Measurements from ENCODE around the gene WNK4. TPM values are rescaled to one million over a fixed set of nuclear protein-coding genes. Genes with fewer than 3 reads are reported as not detected.

The WNK4 gene
- total RNA-seq, 1 donor from 2014 or later = 8.9 TPM

DNA sequence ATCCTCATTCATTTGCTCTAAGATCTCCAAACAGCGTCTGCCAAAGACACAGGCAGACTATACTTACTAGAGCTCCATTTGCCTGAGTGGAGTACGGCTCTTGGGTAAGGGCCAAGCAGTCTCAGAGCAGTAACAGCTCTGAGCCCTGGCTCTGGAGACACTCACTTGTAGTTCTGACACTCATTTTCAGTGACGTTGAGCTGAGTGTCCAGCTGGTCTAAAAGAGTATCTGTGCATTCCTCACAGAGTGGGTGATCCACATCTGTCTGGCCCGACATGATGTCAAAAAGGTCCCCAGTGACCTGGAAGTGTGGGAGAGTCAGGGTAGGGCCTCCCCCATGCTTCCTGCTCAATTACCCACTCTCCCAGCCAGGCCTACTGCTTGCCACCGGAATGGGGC lies 38.0 kb downstream of the WNK4 start:
- H3K9me3 Mint-ChIP-seq (ENCODE audit: unreplicated experiment) = no peaks in the 10 kb centered on the region
- peaks cover 29% of the 10 kb centered on the region for H3K36me3 Mint-ChIP-seq (ENCODE audit: low read depth, unreplicated experiment)

GRCh38 chr17:42819939-42820535 lies 39.6 kb downstream of the WNK4 start:
- H3K27ac Mint-ChIP-seq (ENCODE audit: unreplicated experiment) = no peak overlapping the region
- no peaks in the 10 kb centered on the region for H3K9me3 Mint-ChIP-seq (ENCODE audit: unreplicated experiment)
- peaks cover 8% of the 10 kb centered on the region for H3K4me1 Mint-ChIP-seq (ENCODE audit: unreplicated experiment)
- no peak overlapping the region for H3K4me3 Mint-ChIP-seq (ENCODE audit: unreplicated experiment)
- H3K27me3 Mint-ChIP-seq (ENCODE audit: unreplicated experiment) = peaks cover 2% of the 10 kb centered on the region
- peaks cover 17% of the 10 kb centered on the region for H3K36me3 Mint-ChIP-seq (ENCODE audit: low read depth, unreplicated experiment)
- peak; percentile 77 for DNase-seq (ENCODE audit: low spot score)
- TF ChIP-seq CTCF (IDR thresholded peaks at IDR 0.05; ENCODE audit: unreplicated experiment) = peak; percentile 76

More for the DNA sequence above, 38.0 kb downstream of the WNK4 start:
- H3K27me3 Mint-ChIP-seq (ENCODE audit: unreplicated experiment) = peaks cover 2% of the 10 kb centered on the region
- H3K4me3 Mint-ChIP-seq (ENCODE audit: unreplicated experiment) = no peak overlapping the region
- DNase-seq (ENCODE audit: low spot score) = no peak
- H3K4me1 Mint-ChIP-seq (ENCODE audit: unreplicated experiment) = peaks cover 3% of the 10 kb centered on the region
- H3K27ac Mint-ChIP-seq (ENCODE audit: unreplicated experiment) = no peak overlapping the region
- TF ChIP-seq CTCF (IDR thresholded peaks at IDR 0.05; ENCODE audit: unreplicated experiment) = no peak

GRCh38 chr17:42821176-42821575 lies 40.8 kb downstream of the WNK4 start:
- Mint-ChIP-seq H3K27me3 (ENCODE audit: unreplicated experiment) (peaks cover 2% of the 10 kb centered on the region), H3K4me3 (ENCODE audit: unreplicated experiment) (no peak overlapping the region)

GRCh38 chr17:42827472-42827871 lies 47.1 kb downstream of the WNK4 start:
- TF ChIP-seq CTCF (IDR thresholded peaks at IDR 0.05; ENCODE audit: unreplicated experiment) = no peak
- Mint-ChIP-seq H3K4me3 (ENCODE audit: unreplicated experiment) (no peak overlapping the region), H3K36me3 (ENCODE audit: low read depth, unreplicated experiment) (peaks cover 2% of the 10 kb centered on the region), H3K27ac (ENCODE audit: unreplicated experiment) (no peak overlapping the region), H3K27me3 (ENCODE audit: unreplicated experiment) (peaks cover 3% of the 10 kb centered on the region), H3K4me1 (ENCODE audit: unreplicated experiment) (peaks cover 21% of the 10 kb centered on the region), H3K9me3 (ENCODE audit: unreplicated experiment) (no peaks in the 10 kb centered on the region)
- DNase-seq (ENCODE audit: low spot score) = no peak

More at GRCh38 chr17:42821176-42821575, 40.8 kb downstream of the WNK4 start:
- H3K36me3 Mint-ChIP-seq (ENCODE audit: low read depth, unreplicated experiment) = peaks cover 9% of the 10 kb centered on the region
- H3K4me1 Mint-ChIP-seq (ENCODE audit: unreplicated experiment) = peaks cover 8% of the 10 kb centered on the region
- DNase-seq (ENCODE audit: low spot score) = no peak
- H3K27ac Mint-ChIP-seq (ENCODE audit: unreplicated experiment) = no peak overlapping the region
- no peaks in the 10 kb centered on the region for H3K9me3 Mint-ChIP-seq (ENCODE audit: unreplicated experiment)
- no peak for TF ChIP-seq CTCF (IDR thresholded peaks at IDR 0.05; ENCODE audit: unreplicated experiment)

DNA sequence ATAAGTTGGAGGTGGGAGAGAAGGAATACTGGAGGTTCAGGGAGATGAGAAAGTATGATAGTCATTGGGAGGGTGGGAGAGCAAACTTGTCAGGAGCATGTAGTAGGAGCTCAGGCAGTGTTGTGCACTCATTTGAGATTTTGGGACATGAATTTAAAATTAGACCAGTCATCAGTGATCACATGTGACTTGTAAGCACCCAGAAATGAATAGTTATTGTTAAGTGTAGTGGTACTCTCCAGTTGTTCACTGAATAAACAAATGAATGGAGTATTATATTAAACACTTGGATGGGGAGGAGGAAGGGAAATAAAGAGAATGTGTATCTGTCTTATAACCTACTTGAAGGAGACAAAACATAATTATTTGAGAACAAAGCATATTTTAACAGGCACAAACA lies 50.6 kb downstream of the WNK4 start:
- H3K4me3 Mint-ChIP-seq (ENCODE audit: unreplicated experiment) = no peak overlapping the region
- peaks cover 4% of the 10 kb centered on the region for H3K36me3 Mint-ChIP-seq (ENCODE audit: low read depth, unreplicated experiment)
- peaks cover 24% of the 10 kb centered on the region for H3K4me1 Mint-ChIP-seq (ENCODE audit: unreplicated experiment)
- TF ChIP-seq CTCF (IDR thresholded peaks at IDR 0.05; ENCODE audit: unreplicated experiment) = no peak
- no peak overlapping the region for H3K27ac Mint-ChIP-seq (ENCODE audit: unreplicated experiment)
- no peak for DNase-seq (ENCODE audit: low spot score)
- H3K9me3 Mint-ChIP-seq (ENCODE audit: unreplicated experiment) = no peaks in the 10 kb centered on the region
- H3K27me3 Mint-ChIP-seq (ENCODE audit: unreplicated experiment) = peaks cover 3% of the 10 kb centered on the region
